ENCODE results near the gene UROC1. TPM values are rescaled to one million over a fixed set of nuclear protein-coding genes. Genes with fewer than 3 reads are reported as not detected.

UROC1 gene
- total RNA-seq, 1 donor: not detected

- TF ChIP-seq, protein P1, sequence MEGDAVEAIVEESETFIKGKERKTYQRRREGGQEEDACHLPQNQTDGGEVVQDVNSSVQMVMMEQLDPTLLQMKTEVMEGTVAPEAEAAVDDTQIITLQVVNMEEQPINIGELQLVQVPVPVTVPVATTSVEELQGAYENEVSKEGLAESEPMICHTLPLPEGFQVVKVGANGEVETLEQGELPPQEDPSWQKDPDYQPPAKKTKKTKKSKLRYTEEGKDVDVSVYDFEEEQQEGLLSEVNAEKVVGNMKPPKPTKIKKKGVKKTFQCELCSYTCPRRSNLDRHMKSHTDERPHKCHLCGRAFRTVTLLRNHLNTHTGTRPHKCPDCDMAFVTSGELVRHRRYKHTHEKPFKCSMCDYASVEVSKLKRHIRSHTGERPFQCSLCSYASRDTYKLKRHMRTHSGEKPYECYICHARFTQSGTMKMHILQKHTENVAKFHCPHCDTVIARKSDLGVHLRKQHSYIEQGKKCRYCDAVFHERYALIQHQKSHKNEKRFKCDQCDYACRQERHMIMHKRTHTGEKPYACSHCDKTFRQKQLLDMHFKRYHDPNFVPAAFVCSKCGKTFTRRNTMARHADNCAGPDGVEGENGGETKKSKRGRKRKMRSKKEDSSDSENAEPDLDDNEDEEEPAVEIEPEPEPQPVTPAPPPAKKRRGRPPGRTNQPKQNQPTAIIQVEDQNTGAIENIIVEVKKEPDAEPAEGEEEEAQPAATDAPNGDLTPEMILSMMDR (IDR thresholded peaks at IDR 0.05; ENCODE audit: insufficient read depth, low read length): no peak
- no peak overlapping the region for H3K4me3 ChIP-seq (ENCODE audit: low read depth, low read length)
- DNase-seq (ENCODE audit: low read depth): no peak
Observed at GRCh38 chr3:126464093-126464492, 53.5 kb downstream of the UROC1 start.

- H3K4me3 ChIP-seq (ENCODE audit: low read depth, low read length): no peak overlapping the region
- no peak for DNase-seq (ENCODE audit: low read depth)
- TF ChIP-seq, protein P1 (IDR thresholded peaks at IDR 0.05; ENCODE audit: insufficient read depth, low read length): no peak
Observed at GRCh38 chr3:126463521-126463920, 54.1 kb downstream of the UROC1 start.

- TF ChIP-seq, protein P1 (IDR thresholded peaks at IDR 0.05; ENCODE audit: insufficient read depth, low read length): no peak
- no peak overlapping the region for H3K4me3 ChIP-seq (ENCODE audit: low read depth, low read length)
- DNase-seq (ENCODE audit: low read depth): no peak
Observed at GRCh38 chr3:126461450-126462070, 56.0 kb downstream of the UROC1 start.

- no peak overlapping the region for H3K4me3 ChIP-seq (ENCODE audit: low read depth, low read length)
- no peak for DNase-seq (ENCODE audit: low read depth)
- TF ChIP-seq, protein P1 (IDR thresholded peaks at IDR 0.05; ENCODE audit: insufficient read depth, low read length): no peak
Observed at GRCh38 chr3:126460381-126460780, 57.2 kb downstream of the UROC1 start.

DNA sequence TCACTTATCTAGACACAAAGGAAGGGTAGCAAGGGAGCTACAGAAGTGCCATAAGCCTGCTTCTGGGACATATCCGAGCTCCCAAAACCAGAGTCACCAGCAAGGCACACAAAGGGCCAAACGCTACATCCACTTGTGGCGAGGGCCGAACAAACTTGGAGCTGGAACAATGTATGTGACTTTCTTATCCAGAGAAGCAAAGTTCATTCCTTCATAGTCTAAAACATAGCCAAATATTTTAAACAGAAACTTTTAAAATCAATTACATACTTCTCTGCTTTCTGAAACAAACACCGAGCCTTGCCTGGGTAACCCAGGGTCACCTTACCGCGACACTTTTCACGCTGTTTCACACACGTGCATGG, 57.8 kb downstream of the UROC1 start:
- DNase-seq (ENCODE audit: low read depth): no peak
- TF ChIP-seq, protein P1 (IDR thresholded peaks at IDR 0.05; ENCODE audit: insufficient read depth, low read length): no peak
- H3K4me3 ChIP-seq (ENCODE audit: low read depth, low read length): no peak overlapping the region

GRCh38 chr3:126459111-126459762, 58.3 kb downstream of the UROC1 start:
- TF ChIP-seq, protein P1 (IDR thresholded peaks at IDR 0.05; ENCODE audit: insufficient read depth, low read length): no peak
- H3K4me3 ChIP-seq (ENCODE audit: low read depth, low read length): no peak overlapping the region
- DNase-seq (ENCODE audit: low read depth): no peak
